ENCODE measurements around the gene SUSD5. TPM values are rescaled to one million over a fixed set of nuclear protein-coding genes. Genes with fewer than 3 reads are reported as not detected.

Gene SUSD5
- polyA plus RNA-seq, 1 of the 3 experiments (the other 2 are of a cell fraction), result 1.2 TPM

DNA sequence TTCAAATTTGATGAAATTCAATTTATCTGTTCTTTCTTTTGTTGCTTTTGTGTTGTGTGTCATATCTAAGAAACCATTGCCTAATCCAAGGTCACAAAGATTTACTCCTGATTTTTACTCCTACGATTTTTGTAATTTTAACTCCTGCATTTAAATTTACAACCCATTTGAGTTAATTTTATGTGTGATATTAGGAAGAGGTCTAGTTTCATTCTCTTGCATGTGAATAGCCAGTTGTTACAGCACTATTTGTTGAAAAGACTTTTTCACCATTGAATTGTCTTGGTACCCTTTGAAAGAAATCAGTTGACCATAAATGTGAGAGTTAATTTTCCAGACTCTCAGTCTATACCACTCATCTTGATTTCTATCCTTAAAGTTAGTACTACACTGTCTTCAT is 80.9 kb downstream of the SUSD5 start (continued):
- TF ChIP-seq, protein P1, sequence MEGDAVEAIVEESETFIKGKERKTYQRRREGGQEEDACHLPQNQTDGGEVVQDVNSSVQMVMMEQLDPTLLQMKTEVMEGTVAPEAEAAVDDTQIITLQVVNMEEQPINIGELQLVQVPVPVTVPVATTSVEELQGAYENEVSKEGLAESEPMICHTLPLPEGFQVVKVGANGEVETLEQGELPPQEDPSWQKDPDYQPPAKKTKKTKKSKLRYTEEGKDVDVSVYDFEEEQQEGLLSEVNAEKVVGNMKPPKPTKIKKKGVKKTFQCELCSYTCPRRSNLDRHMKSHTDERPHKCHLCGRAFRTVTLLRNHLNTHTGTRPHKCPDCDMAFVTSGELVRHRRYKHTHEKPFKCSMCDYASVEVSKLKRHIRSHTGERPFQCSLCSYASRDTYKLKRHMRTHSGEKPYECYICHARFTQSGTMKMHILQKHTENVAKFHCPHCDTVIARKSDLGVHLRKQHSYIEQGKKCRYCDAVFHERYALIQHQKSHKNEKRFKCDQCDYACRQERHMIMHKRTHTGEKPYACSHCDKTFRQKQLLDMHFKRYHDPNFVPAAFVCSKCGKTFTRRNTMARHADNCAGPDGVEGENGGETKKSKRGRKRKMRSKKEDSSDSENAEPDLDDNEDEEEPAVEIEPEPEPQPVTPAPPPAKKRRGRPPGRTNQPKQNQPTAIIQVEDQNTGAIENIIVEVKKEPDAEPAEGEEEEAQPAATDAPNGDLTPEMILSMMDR (IDR thresholded peaks at IDR 0.05), result no peak
- TF ChIP-seq RXRA (IDR thresholded peaks at IDR 0.05; ENCODE audit: borderline replicate concordance, low read depth) (no peak), SMC3 (IDR thresholded peaks at IDR 0.05; ENCODE audit: low read depth, low read length) (no peak), FOXM1 (IDR thresholded peaks at IDR 0.05; ENCODE audit: low read depth) (no peak), CHD2 (IDR thresholded peaks at IDR 0.05; ENCODE audit: low read length, partially characterized antibody) (no peak), FOXJ3 (CRISPR knock-in tag; IDR thresholded peaks at IDR 0.05) (no peak), NRF1 (IDR thresholded peaks at IDR 0.05; ENCODE audit: low read depth, low read length) (no peak)
- TF ChIP-seq, protein P2, sequence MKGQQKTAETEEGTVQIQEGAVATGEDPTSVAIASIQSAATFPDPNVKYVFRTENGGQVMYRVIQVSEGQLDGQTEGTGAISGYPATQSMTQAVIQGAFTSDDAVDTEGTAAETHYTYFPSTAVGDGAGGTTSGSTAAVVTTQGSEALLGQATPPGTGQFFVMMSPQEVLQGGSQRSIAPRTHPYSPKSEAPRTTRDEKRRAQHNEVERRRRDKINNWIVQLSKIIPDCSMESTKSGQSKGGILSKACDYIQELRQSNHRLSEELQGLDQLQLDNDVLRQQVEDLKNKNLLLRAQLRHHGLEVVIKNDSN (IDR thresholded peaks at IDR 0.05; ENCODE audit: borderline replicate concordance, low read depth), result no peak

DNA sequence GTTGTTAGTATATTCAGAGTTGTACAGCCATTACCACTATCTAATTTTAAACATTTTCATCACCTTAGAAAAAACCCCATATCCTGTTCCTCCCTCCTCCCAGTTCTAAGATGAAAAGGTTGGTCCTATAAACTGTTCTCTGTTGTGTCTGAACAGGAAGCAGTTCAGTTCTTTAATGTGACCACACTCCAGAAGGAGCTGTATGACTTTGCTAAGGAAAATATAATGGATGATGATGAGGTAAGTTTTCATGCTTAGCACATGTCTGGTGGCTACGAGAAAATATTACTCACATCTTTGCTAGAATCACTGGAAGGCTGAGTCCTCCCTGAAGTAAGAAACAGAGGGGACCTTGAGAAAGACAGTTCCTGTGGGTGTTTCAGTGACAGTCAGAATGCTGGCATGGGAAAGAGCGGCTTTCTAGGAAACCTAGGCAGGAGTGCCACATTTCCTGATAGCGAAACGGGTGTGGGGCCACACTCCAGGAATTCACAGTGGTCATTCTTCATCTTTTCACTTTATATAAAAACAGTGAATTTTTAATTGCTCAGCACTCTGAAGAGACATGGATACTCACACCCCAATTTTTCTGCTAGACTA is 84.5 kb downstream of the SUSD5 start:
- Histone ChIP-seq H3K27ac (ENCODE audit: low read depth in 2 of 2, low read length in 1 of 2) (peak overlapping the region in 1 of 2 experiments; percentile 14; a peak in 2 of 4 replicates), H3K9me2 (no peaks in the 10 kb centered on the region), H3K9me3 (no peaks in the 10 kb centered on the region), H3K27me3 (ENCODE audit: insufficient read depth) (no peaks in the 10 kb centered on the region), H4K20me1 (ENCODE audit: insufficient read depth) (no peaks in the 10 kb centered on the region), H3F3A (replicated peaks; ENCODE audit: insufficient read depth) (peaks cover 9% of the 10 kb centered on the region), H3K79me2 (ENCODE audit: insufficient read depth) (peaks cover 13% of the 10 kb centered on the region; the same call in 1 of the 2 replicates), H3K36me3 (replicated peaks in 1 of 2; ENCODE audit: control insufficient read depth in 1 of 2, insufficient read depth in 2 of 2, low read length in 1 of 2) (peaks cover 50 to 51% of the 10 kb centered on the region in 2 experiments), H3K4me2 (no peak overlapping the region), H2AFZ (ENCODE audit: low read depth) (no peak overlapping the region), H3K4me3 (ENCODE audit: low read depth in 2 of 2, low read length in 1 of 2) (no peak overlapping the region), H3K4me1 (ENCODE audit: control insufficient read depth in 1 of 2, insufficient read depth in 2 of 2, low read depth in 1 of 2, low read length in 1 of 2) (peaks cover 0 to 3% of the 10 kb centered on the region in 2 experiments; a peak in 1 of 4 replicates), H3K9ac (no peak overlapping the region; the same call in 1 of the 2 replicates)
- TF ChIP-seq MEF2A (IDR thresholded peaks at IDR 0.05; ENCODE audit: borderline replicate concordance, low read depth) (no peak), FOXM1 (IDR thresholded peaks at IDR 0.05; ENCODE audit: low read depth) (no peak), ELF1 (IDR thresholded peaks at IDR 0.05) (no peak), SIN3A (IDR thresholded peaks at IDR 0.05; ENCODE audit: borderline replicate concordance, low read depth, low read length) (no peak), GATA2 (CRISPR knock-in tag; IDR thresholded peaks at IDR 0.05) (no peak), YY1 (IDR thresholded peaks at IDR 0.05; ENCODE audit: low read depth) (no peak), POLR2AphosphoS5 (IDR thresholded peaks at IDR 0.05; ENCODE audit: low read depth, low read length) (no peak), FOXJ3 (CRISPR knock-in tag; IDR thresholded peaks at IDR 0.05) (no peak), GABPA (IDR thresholded peaks at IDR 0.05; ENCODE audit: low read depth) (no peak), NFIC (IDR thresholded peaks at IDR 0.05; ENCODE audit: borderline replicate concordance) (no peak)
- TF ChIP-seq, protein P3, sequence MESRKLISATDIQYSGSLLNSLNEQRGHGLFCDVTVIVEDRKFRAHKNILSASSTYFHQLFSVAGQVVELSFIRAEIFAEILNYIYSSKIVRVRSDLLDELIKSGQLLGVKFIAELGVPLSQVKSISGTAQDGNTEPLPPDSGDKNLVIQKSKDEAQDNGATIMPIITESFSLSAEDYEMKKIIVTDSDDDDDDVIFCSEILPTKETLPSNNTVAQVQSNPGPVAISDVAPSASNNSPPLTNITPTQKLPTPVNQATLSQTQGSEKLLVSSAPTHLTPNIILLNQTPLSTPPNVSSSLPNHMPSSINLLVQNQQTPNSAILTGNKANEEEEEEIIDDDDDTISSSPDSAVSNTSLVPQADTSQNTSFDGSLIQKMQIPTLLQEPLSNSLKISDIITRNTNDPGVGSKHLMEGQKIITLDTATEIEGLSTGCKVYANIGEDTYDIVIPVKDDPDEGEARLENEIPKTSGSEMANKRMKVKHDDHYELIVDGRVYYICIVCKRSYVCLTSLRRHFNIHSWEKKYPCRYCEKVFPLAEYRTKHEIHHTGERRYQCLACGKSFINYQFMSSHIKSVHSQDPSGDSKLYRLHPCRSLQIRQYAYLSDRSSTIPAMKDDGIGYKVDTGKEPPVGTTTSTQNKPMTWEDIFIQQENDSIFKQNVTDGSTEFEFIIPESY (IDR thresholded peaks at IDR 0.05; ENCODE audit: borderline replicate concordance, low read depth), result no peak
- TF ChIP-seq, protein P4, sequence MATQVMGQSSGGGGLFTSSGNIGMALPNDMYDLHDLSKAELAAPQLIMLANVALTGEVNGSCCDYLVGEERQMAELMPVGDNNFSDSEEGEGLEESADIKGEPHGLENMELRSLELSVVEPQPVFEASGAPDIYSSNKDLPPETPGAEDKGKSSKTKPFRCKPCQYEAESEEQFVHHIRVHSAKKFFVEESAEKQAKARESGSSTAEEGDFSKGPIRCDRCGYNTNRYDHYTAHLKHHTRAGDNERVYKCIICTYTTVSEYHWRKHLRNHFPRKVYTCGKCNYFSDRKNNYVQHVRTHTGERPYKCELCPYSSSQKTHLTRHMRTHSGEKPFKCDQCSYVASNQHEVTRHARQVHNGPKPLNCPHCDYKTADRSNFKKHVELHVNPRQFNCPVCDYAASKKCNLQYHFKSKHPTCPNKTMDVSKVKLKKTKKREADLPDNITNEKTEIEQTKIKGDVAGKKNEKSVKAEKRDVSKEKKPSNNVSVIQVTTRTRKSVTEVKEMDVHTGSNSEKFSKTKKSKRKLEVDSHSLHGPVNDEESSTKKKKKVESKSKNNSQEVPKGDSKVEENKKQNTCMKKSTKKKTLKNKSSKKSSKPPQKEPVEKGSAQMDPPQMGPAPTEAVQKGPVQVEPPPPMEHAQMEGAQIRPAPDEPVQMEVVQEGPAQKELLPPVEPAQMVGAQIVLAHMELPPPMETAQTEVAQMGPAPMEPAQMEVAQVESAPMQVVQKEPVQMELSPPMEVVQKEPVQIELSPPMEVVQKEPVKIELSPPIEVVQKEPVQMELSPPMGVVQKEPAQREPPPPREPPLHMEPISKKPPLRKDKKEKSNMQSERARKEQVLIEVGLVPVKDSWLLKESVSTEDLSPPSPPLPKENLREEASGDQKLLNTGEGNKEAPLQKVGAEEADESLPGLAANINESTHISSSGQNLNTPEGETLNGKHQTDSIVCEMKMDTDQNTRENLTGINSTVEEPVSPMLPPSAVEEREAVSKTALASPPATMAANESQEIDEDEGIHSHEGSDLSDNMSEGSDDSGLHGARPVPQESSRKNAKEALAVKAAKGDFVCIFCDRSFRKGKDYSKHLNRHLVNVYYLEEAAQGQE (IDR thresholded peaks at IDR 0.05; ENCODE audit: low read depth, low read length), result no peak
- TF ChIP-seq, protein P5, sequence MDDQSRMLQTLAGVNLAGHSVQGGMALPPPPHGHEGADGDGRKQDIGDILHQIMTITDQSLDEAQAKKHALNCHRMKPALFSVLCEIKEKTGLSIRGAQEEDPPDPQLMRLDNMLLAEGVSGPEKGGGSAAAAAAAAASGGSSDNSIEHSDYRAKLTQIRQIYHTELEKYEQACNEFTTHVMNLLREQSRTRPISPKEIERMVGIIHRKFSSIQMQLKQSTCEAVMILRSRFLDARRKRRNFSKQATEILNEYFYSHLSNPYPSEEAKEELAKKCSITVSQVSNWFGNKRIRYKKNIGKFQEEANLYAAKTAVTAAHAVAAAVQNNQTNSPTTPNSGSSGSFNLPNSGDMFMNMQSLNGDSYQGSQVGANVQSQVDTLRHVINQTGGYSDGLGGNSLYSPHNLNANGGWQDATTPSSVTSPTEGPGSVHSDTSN (IDR thresholded peaks at IDR 0.05), result no peak
- ChIA-PET POLR2A (no interaction called here), CTCF (interaction anchor here (0.7 to 11.0 kb wide), 3 partner anchors 10 to 239 kb away, joined by 3 to 221 read pairs (median 4); no protein-coding TSS in a partner anchor)
- DNase-seq, result no peak
- 77% methylated on average over 4 of the region's 4 CpGs for WGBS (ENCODE audit: low lambda C conversion rate)

Measured in SK-N-SH (cell line).